GM12801 (cell line): ENCODE data around the gene ACP3.

Experiments used
- TF ChIP-seq, protein P1 (sequence below): IDR thresholded peaks from one replicate; pipeline ENCODE4 v1.5.1; 2011; ENCODE audit warnings: control low read depth; ENCODE audit not compliant: insufficient read length; ENCODE audit errors: extremely low read depth

ACP3 gene

GRCh38 chr3:132394320-132394719, 77.1 kb downstream of the ACP3 start:
- TF ChIP-seq, protein P1, sequence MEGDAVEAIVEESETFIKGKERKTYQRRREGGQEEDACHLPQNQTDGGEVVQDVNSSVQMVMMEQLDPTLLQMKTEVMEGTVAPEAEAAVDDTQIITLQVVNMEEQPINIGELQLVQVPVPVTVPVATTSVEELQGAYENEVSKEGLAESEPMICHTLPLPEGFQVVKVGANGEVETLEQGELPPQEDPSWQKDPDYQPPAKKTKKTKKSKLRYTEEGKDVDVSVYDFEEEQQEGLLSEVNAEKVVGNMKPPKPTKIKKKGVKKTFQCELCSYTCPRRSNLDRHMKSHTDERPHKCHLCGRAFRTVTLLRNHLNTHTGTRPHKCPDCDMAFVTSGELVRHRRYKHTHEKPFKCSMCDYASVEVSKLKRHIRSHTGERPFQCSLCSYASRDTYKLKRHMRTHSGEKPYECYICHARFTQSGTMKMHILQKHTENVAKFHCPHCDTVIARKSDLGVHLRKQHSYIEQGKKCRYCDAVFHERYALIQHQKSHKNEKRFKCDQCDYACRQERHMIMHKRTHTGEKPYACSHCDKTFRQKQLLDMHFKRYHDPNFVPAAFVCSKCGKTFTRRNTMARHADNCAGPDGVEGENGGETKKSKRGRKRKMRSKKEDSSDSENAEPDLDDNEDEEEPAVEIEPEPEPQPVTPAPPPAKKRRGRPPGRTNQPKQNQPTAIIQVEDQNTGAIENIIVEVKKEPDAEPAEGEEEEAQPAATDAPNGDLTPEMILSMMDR: no peak

GRCh38 chr3:132395126-132395525, 77.9 kb downstream of the ACP3 start:
- TF ChIP-seq, protein P1: no peak

DNA sequence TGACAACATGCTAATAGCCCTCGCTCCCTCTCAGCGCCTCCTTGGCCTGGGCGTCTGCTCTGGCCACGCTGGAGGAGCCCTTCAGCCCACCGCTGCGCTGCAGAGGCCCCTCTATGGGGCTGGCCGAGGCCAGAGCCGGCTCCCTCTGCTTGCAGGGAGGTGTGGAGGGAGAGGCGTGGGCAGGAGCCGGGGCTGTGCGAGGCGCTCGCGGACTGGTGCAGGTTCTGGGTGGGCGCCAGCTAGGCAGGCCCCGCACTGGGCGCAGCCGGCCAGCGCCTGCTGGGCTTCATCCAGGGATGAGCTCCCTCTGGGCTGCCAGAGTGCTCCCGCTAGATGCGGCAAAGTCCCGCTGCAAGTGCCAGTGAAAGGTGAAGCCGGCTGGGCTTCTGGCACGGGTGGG, 79.0 kb downstream of the ACP3 start:
- TF ChIP-seq, protein P1: no peak

GRCh38 chr3:132399054-132399929, 82.1 kb downstream of the ACP3 start:
- TF ChIP-seq, protein P1: peak; percentile 61

GRCh38 chr3:132401255-132401654, 84.0 kb downstream of the ACP3 start:
- TF ChIP-seq, protein P1: no peak

DNA sequence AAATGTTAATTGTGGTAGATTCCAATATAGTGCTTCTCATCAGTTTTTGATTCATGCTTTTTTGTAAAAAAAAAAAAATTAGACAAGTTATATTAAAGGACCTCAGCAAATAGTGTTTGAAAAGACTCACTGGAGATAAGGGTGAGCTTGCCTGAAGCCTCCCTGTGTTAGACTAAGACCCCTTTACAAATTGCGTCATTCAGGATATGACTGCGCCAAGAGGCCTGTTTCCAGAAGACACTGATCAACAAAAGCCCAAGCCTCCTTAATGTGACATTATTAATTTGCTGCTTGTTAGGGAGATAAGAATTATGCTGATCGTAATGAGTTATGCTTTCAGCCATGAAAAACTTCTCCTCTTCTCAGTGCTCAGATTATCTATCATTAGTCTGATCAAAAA, 87.1 kb downstream of the ACP3 start:
- TF ChIP-seq, protein P1: no peak

DNA sequence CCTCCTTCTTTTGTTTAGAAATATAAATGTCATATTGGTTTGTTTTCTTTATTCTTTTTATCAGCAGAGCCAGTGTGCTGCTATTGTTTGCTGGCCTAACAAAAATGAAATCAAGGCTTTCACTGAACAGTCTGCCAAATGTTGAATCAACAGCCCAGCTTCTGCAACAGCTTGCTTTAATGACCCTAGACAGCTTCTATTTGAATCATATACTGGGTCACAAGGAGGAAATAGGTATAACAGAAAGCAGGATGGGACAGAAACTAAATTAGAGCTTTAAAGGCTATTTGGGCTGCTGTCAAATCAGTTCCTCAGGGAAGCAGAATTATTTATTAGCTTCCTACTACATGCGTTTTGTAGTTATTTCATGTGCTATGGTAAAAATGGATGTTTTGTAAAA, 88.0 kb downstream of the ACP3 start:
- TF ChIP-seq, protein P1: no peak
